Stomach (tissue), 4 donors: ENCODE data around the gene SLC24A3.

Experiments
- CTCF ChIP-seq, 7 experiments: fragments of 450-650 bp in 4 of 7; fragments of 200-600 bp in 3 of 7; sonication (generic) in 3 of 7; IDR thresholded peaks; one replicate each; pipeline ENCODE4 v1.5.1; 2016 to 2019; ENCODE audit warnings: antibody characterized with exemption in 7 of 7, control low read depth in 2 of 7, mild to moderate bottlenecking in 1 of 7
- EP300 ChIP-seq: sonication (generic); formaldehyde crosslinking; IDR thresholded peaks from one replicate; pipeline ENCODE4 v1.6.1; 2017; ENCODE audit warnings: antibody characterized with exemption
- POLR2A ChIP-seq, 4 donors: fragments of 450-650 bp; IDR thresholded peaks; one replicate each; pipeline ENCODE4 v1.6.1; 2016; ENCODE audit warnings: antibody characterized with exemption in 4 of 4, control low read depth in 2 of 4, mild to moderate bottlenecking in 1 of 4, moderate library complexity in 1 of 4
- POLR2AphosphoS5 ChIP-seq, 3 donors: sonication (generic); formaldehyde crosslinking; IDR thresholded peaks; one replicate each; pipeline ENCODE4 v1.6.1; 2016; ENCODE audit warnings: antibody characterized with exemption in 3 of 3

DNA sequence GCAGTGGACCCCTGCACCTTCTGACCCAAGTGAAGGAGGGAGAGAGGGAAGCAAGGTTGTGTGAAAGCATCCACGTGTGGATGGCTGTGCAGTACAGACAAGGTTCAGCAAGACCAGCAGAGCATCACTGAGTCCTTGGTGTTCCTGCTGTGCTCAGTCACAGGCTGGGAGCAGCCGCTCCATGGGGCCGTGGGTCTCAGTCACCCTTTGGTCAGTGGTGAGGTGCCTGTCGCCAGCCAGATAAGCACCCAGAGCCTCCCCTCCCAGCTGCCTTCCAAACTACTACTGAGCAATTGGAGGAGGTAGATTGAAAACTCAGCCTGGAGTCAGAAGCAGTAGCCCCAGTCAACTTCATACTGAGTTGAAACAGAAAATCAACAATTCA lies 218.9 kb downstream of the SLC24A3 start:
- TF ChIP-seq POLR2A (IDR thresholded peaks at IDR 0.05) (no peak), POLR2AphosphoS5 (IDR thresholded peaks at IDR 0.05) (no peak), CTCF (IDR thresholded peaks at IDR 0.05) (no peak), EP300 (no peak)
